Caco-2 (cell line): Measurements from ENCODE around the gene XRCC3. TPM values are rescaled to one million over a fixed set of nuclear protein-coding genes. Genes with fewer than 3 reads are reported as not detected.

ENCODE experiments used
- BruUV-seq: library from RNA; stranded (reverse); fragments of 400-500 nt; replicated peaks from 2 replicates; lab custom pipeline; 2021; lab: Mats Ljungman, UMichigan
- CTCF ChIA-PET: fragments of 300-600 bp; sonication (Branson Sonifier 250); formaldehyde crosslinking; loops from one replicate; lab custom pipeline; 2022; ENCODE audit warnings: antibody characterized with exemption; lab: Charles Lee
- POLR2A ChIA-PET: fragments of 300-600 bp; sonication (Branson Sonifier 250); formaldehyde crosslinking; loops from one replicate; lab custom pipeline; 2022; ENCODE audit warnings: antibody characterized with exemption; lab: Charles Lee
- DNase-seq, 2 experiments: peaks; one replicate each; pipeline versions ENCODE4 v3.0.0 to v3.0.0-alpha.2; 2020 to 2022
- H3K27me3 ChIP-seq: replicated peaks from 2 replicates; pipeline ENCODE4 v1.6.0; 2011; ENCODE audit warnings: low read length; ENCODE audit not compliant: control insufficient read depth, insufficient read depth
- H3K36me3 ChIP-seq: 2 replicates; pipeline ENCODE4 v1.5.1; 2011; ENCODE audit warnings: low read length; ENCODE audit not compliant: control insufficient read depth, insufficient read depth
- H3K4me1 ChIP-seq: fragments of 250-450 bp; sonication (Bioruptor Pico); 2 replicates; pipeline ENCODE4 v1.5.1; 2020; ENCODE audit warnings: mild to moderate bottlenecking
- H3K4me3 ChIP-seq: 2 replicates; pipeline ENCODE4 v1.5.1; 2011; ENCODE audit warnings: low read depth, mild to moderate bottlenecking, control low read depth, low read length
- H3K9me3 ChIP-seq: fragments of 250-450 bp; sonication (Bioruptor Pico); 2 replicates; pipeline ENCODE4 v1.5.1; 2020; ENCODE audit warnings: mild to moderate bottlenecking, moderate library complexity
- H3K27ac Mint-ChIP-seq: one replicate; pipeline ENCODE4 v1.8.0; 2022; ENCODE audit warnings: mixed read lengths; ENCODE audit not compliant: unreplicated experiment
- H3K27me3 Mint-ChIP-seq: one replicate; pipeline ENCODE4 v1.8.0; 2022; ENCODE audit warnings: mixed read lengths; ENCODE audit not compliant: insufficient read depth, unreplicated experiment
- H3K36me3 Mint-ChIP-seq: one replicate; pipeline ENCODE4 v1.8.0; 2022; ENCODE audit warnings: mild to moderate bottlenecking, mixed read lengths; ENCODE audit not compliant: insufficient read depth, unreplicated experiment
- H3K4me1 Mint-ChIP-seq: one replicate; pipeline ENCODE4 v1.8.0; 2022; ENCODE audit warnings: low read depth, mixed read lengths; ENCODE audit not compliant: unreplicated experiment
- H3K4me3 Mint-ChIP-seq: one replicate; pipeline ENCODE4 v1.8.0; 2022; ENCODE audit warnings: mild to moderate bottlenecking, moderate library complexity, mixed read lengths; ENCODE audit not compliant: unreplicated experiment
- H3K9me3 Mint-ChIP-seq: one replicate; pipeline ENCODE4 v1.8.0; 2022; ENCODE audit warnings: mixed read lengths; ENCODE audit not compliant: unreplicated experiment
- CTCF ChIP-seq, 2 experiments: fragments of 200-600 bp in 1 of 2; IDR thresholded peaks; 1 replicate in 1 of 2; 2 replicates in 1 of 2; pipeline versions ENCODE4 v1.5.1 to v1.8.0; 2011 to 2022; ENCODE audit warnings: antibody characterized with exemption in 1 of 2, control low read depth in 1 of 2, inconsistent platforms in 1 of 2, low read depth in 1 of 2, low read length in 1 of 2, mild to moderate bottlenecking in 1 of 2, moderate library complexity in 1 of 2; ENCODE audit not compliant: insufficient read depth in 1 of 2, severe bottlenecking in 1 of 2, unreplicated experiment in 1 of 2
- intact Hi-C: fragments of 100-400 bp; cut with micrococcal nuclease; formaldehyde crosslinking; loops from one replicate; pipeline ENCODE4 v1.10.0; 2022; ENCODE audit not compliant: unreplicated experiment
- total RNA-seq: library from RNA; stranded (reverse); gene quantifications from 2 replicates; pipeline ENCODE4 v1.2.3, GENCODE V29; 2022

Gene XRCC3
- total RNA-seq, 1 experiment from 2014 or later, result 44.0 TPM

- H3K36me3 Mint-ChIP-seq, result peaks cover 72% of the 10 kb centered on the region
- H3K4me1 ChIP-seq, result no peaks in the 10 kb centered on the region
- BruUV-seq, result no TSS peak
- H3K4me3 Mint-ChIP-seq, result no peak overlapping the region
- no peaks in the 10 kb centered on the region for H3K27me3 ChIP-seq
- TF ChIP-seq CTCF (IDR thresholded peaks at IDR 0.05; ENCODE audit: insufficient read depth in 1 of 2, low read depth in 1 of 2, low read length in 1 of 2, severe bottlenecking in 1 of 2, unreplicated experiment in 1 of 2), result no peak
- no peaks in the 10 kb centered on the region for H3K27me3 Mint-ChIP-seq
- intact Hi-C loops, result no loop called here
- POLR2A ChIA-PET, result no interaction called here
- CTCF ChIA-PET, result no interaction called here
- H3K9me3 ChIP-seq, result no peaks in the 10 kb centered on the region
- DNase-seq, result no peak
- H3K9me3 Mint-ChIP-seq, result no peaks in the 10 kb centered on the region
- H3K4me1 Mint-ChIP-seq, result no peaks in the 10 kb centered on the region
- H3K27ac Mint-ChIP-seq, result no peak overlapping the region
- H3K36me3 ChIP-seq, result no peaks in the 10 kb centered on the region
- no peak overlapping the region for H3K4me3 ChIP-seq
Observed at GRCh38 chr14:103686831-103687485, 28.3 kb downstream of the XRCC3 start.

GRCh38 chr14:103685276-103686211 lies 29.7 kb downstream of the XRCC3 start:
- no peaks in the 10 kb centered on the region for H3K4me1 ChIP-seq
- no peaks in the 10 kb centered on the region for H3K9me3 ChIP-seq
- H3K27ac Mint-ChIP-seq, result no peak overlapping the region
- CTCF ChIA-PET, result no interaction called here
- no peak for TF ChIP-seq CTCF (IDR thresholded peaks at IDR 0.05; ENCODE audit: insufficient read depth in 1 of 2, low read depth in 1 of 2, low read length in 1 of 2, severe bottlenecking in 1 of 2, unreplicated experiment in 1 of 2)
- peaks cover 74% of the 10 kb centered on the region for H3K36me3 Mint-ChIP-seq
- DNase-seq, result no peak
- no peaks in the 10 kb centered on the region for H3K27me3 ChIP-seq
- H3K9me3 Mint-ChIP-seq, result no peaks in the 10 kb centered on the region
- H3K36me3 ChIP-seq, result no peaks in the 10 kb centered on the region
- no TSS peak for BruUV-seq
- no peaks in the 10 kb centered on the region for H3K27me3 Mint-ChIP-seq
- H3K4me3 Mint-ChIP-seq, result no peak overlapping the region
- H3K4me3 ChIP-seq, result no peak overlapping the region
- no peaks in the 10 kb centered on the region for H3K4me1 Mint-ChIP-seq
- intact Hi-C loops, result no loop called here
- POLR2A ChIA-PET, result no interaction called here

- CTCF ChIA-PET, result no interaction called here
- Mint-ChIP-seq H3K27me3 (no peaks in the 10 kb centered on the region), H3K4me3 (no peak overlapping the region), H3K4me1 (no peaks in the 10 kb centered on the region), H3K9me3 (no peaks in the 10 kb centered on the region), H3K27ac (no peak overlapping the region), H3K36me3 (peaks cover 74% of the 10 kb centered on the region)
- no peak for DNase-seq
- BruUV-seq, result no TSS peak
- Histone ChIP-seq H3K4me1 (no peaks in the 10 kb centered on the region), H3K36me3 (no peaks in the 10 kb centered on the region; the same call in 1 of the 2 replicates), H3K9me3 (no peaks in the 10 kb centered on the region), H3K4me3 (no peak overlapping the region), H3K27me3 (no peaks in the 10 kb centered on the region)
- intact Hi-C loops, result no loop called here
- POLR2A ChIA-PET, result no interaction called here
- TF ChIP-seq CTCF (IDR thresholded peaks at IDR 0.05; ENCODE audit: insufficient read depth in 1 of 2, low read depth in 1 of 2, low read length in 1 of 2, severe bottlenecking in 1 of 2, unreplicated experiment in 1 of 2), result no peak
Observed at GRCh38 chr14:103684871-103685270, 30.4 kb downstream of the XRCC3 start.
